IPS DF 6.9 (cell line): Measurements from ENCODE around the gene XPC.

Experiments
- DNase-seq: peaks from one replicate; pipeline ENCODE4 v3.0.0-alpha.2; 2013; ENCODE audit warnings: low read depth, low spot score
- H3K27ac ChIP-seq: one replicate; pipeline ENCODE4 v1.5.1; 2013; ENCODE audit warnings: low read length, control low read depth
- H3K27me3 ChIP-seq: 2 replicates; pipeline ENCODE4 v1.6.1; 2013; ENCODE audit warnings: mild to moderate bottlenecking, low read length; ENCODE audit not compliant: control insufficient read depth, insufficient read depth
- H3K36me3 ChIP-seq: 2 replicates; pipeline ENCODE4 v1.6.1; 2013; ENCODE audit warnings: low read length; ENCODE audit not compliant: control insufficient read depth, insufficient read depth
- H3K4me1 ChIP-seq: 2 replicates; pipeline ENCODE4 v1.6.1; 2013; ENCODE audit warnings: low read length; ENCODE audit not compliant: control insufficient read depth, insufficient read depth
- H3K4me3 ChIP-seq: 2 replicates; pipeline ENCODE4 v1.5.1; 2013; ENCODE audit warnings: mild to moderate bottlenecking, low read length
- H3K9me3 ChIP-seq: 2 replicates; pipeline ENCODE4 v1.6.1; 2013; ENCODE audit warnings: low read length, inconsistent platforms; ENCODE audit not compliant: control insufficient read depth, insufficient read depth
- WGBS: extraction: QIAGEN DNeasy Blood & Tissue Kit; methylation state at CpG from one replicate; pipeline ENCODE4 v1.1.7; 2013; ENCODE audit warnings: mixed read lengths, missing lambda C conversion rate; ENCODE audit not compliant: insufficient read length, insufficient coverage; 5-methylcytosine and 5-hydroxymethylcytosine counted together

The XPC gene

GRCh38 chr3:14188041-14188754 is 9.8 kb upstream of the XPC start:
- WGBS: 100% methylated on average over 1 of the region's 4 CpGs
- H3K36me3 ChIP-seq: peaks cover 4% of the 10 kb centered on the region; the same call in 1 of the 2 replicates

GRCh38 chr3:14186854-14187458 is 8.6 kb upstream of the XPC start:
- Histone ChIP-seq H3K4me1 (no peaks in the 10 kb centered on the region), H3K36me3 (peaks cover 4% of the 10 kb centered on the region; the same call in 1 of the 2 replicates)

More at GRCh38 chr3:14188041-14188754, 9.8 kb upstream of the XPC start:
- H3K27ac ChIP-seq: no peak overlapping the region
- H3K4me3 ChIP-seq: no peak overlapping the region
- DNase-seq: no peak
- no peaks in the 10 kb centered on the region for H3K9me3 ChIP-seq
- no peaks in the 10 kb centered on the region for H3K4me1 ChIP-seq
- H3K27me3 ChIP-seq: no peaks in the 10 kb centered on the region

DNA sequence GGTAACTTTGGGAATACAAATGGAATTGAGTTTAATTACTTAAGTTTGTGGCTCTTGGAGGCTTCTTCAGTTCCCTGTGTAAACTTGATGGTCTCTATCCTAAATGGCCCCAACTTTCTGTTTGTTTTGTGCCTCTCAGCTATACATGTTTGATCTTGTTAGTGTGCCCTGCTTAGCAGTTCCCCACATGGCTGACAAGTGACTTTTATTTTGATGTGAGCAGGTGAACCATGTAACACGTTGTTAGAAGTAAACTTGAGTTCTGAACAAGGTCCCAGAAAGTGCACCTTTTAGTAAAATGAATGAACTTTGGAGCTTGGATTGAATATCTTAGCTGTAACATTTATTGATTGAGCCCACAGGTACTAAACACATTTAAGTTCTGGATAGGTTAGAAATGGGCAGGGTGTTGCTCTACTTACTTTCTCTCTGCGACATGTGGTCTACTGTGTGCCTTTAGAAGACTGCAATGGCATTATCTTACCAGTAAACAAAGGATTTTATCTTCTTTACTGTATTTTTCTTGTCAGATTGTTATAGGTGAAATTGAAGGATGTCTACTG is 4.7 kb upstream of the XPC start:
- DNase-seq: no peak
- Histone ChIP-seq H3K27ac (no peak overlapping the region), H3K4me3 (no peak overlapping the region), H3K9me3 (no peaks in the 10 kb centered on the region), H3K27me3 (no peaks in the 10 kb centered on the region), H3K4me1 (no peaks in the 10 kb centered on the region), H3K36me3 (peaks cover 4% of the 10 kb centered on the region; the same call in 1 of the 2 replicates)
- no CpG with 5 or more reads among the region's 2 CpGs for WGBS

More at GRCh38 chr3:14186854-14187458, 8.6 kb upstream of the XPC start:
- DNase-seq: no peak
- no peak overlapping the region for H3K27ac ChIP-seq
- no peak overlapping the region for H3K4me3 ChIP-seq
- no peaks in the 10 kb centered on the region for H3K9me3 ChIP-seq
- WGBS: no CpG with 5 or more reads among the region's 5 CpGs
- H3K27me3 ChIP-seq: no peaks in the 10 kb centered on the region

DNA sequence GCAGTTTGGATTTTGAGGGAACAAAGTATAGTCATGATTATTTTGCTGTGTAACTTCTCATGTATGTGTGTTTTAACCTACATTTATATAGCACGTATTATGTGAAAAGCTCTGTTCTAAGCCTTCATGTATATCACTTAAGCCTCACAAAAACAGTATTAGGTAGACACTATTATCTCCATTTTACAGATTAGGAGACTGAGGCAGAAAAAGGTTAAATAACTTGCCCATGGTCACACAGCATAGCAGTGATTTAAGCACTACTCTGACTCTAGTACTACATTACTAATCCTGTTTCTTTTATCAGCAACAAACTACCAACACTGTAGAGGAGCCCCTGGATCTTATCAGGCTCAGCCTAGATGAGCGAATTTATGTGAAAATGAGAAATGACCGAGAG is 2.9 kb upstream of the XPC start:
- WGBS: no CpG with 5 or more reads among the region's 3 CpGs

GRCh38 chr3:14179795-14180194 is 1.4 kb upstream of the XPC start:
- no peaks in the 10 kb centered on the region for H3K27me3 ChIP-seq
- no peak overlapping the region for H3K27ac ChIP-seq
- DNase-seq: no peak
- H3K36me3 ChIP-seq: peaks cover 3% of the 10 kb centered on the region; the same call in 1 of the 2 replicates
- H3K9me3 ChIP-seq: no peaks in the 10 kb centered on the region
- no CpG with 5 or more reads among the region's 1 CpG for WGBS
- H3K4me1 ChIP-seq: no peaks in the 10 kb centered on the region
- H3K4me3 ChIP-seq: no peak overlapping the region

More for the DNA sequence above, 2.9 kb upstream of the XPC start:
- no peak overlapping the region for H3K27ac ChIP-seq
- H3K4me1 ChIP-seq: no peaks in the 10 kb centered on the region
- peaks cover 3% of the 10 kb centered on the region; the same call in 1 of the 2 replicates for H3K36me3 ChIP-seq
- DNase-seq: no peak
- no peak overlapping the region for H3K4me3 ChIP-seq
- no peaks in the 10 kb centered on the region for H3K27me3 ChIP-seq
- no peaks in the 10 kb centered on the region for H3K9me3 ChIP-seq

- H3K36me3 ChIP-seq: peaks cover 3% of the 10 kb centered on the region; the same call in 1 of the 2 replicates
- H3K27me3 ChIP-seq: no peaks in the 10 kb centered on the region
- H3K9me3 ChIP-seq: no peaks in the 10 kb centered on the region
- H3K27ac ChIP-seq: no peak overlapping the region
- WGBS: no CpG with 5 or more reads among the region's 3 CpGs
- H3K4me1 ChIP-seq: no peaks in the 10 kb centered on the region
- peak overlapping the region; percentile 81; the same call in 1 of the 2 replicates for H3K4me3 ChIP-seq
- no peak for DNase-seq
These were observed 689 bp upstream of the XPC start for GRCh38 chr3:14179114-14179465.

- WGBS: no CpG with 5 or more reads among the region's 10 CpGs
- no peaks in the 10 kb centered on the region for H3K36me3 ChIP-seq
- H3K27me3 ChIP-seq: no peaks in the 10 kb centered on the region
- DNase-seq: no peak
- no peaks in the 10 kb centered on the region for H3K9me3 ChIP-seq
- no peaks in the 10 kb centered on the region for H3K4me1 ChIP-seq
- peak overlapping the region; percentile 77 for H3K4me3 ChIP-seq
- H3K27ac ChIP-seq: no peak overlapping the region
These were observed 688 bp downstream of the XPC start for GRCh38 chr3:14177580-14178246.

- Histone ChIP-seq H3K36me3 (peaks cover 6% of the 10 kb centered on the region; the same call in 1 of the 2 replicates), H3K9me3 (no peaks in the 10 kb centered on the region), H3K4me3 (no peak overlapping the region), H3K27me3 (no peaks in the 10 kb centered on the region), H3K27ac (no peak overlapping the region), H3K4me1 (no peaks in the 10 kb centered on the region)
- no CpG with 5 or more reads among the region's 3 CpGs for WGBS
- no peak for DNase-seq
These were observed 2.9 kb downstream of the XPC start for GRCh38 chr3:14175383-14176037.

DNA sequence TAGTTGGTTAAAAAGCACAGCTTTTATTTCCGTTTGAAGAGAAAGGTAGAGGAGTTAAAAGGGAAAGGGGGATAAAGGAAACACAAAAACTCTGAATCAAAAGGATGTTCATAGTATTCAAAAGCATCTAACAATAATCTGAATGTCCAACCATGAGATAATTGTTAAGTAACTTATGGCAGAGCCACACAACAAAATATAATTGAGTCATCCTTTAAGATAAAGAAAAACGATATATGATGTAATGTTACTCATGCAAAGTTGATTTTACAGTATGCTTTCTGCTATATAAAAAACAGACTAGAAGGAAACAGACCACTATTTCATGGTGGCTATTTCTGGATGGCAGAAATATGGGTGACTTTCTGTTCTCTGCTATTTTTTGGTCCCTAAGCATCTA is 3.9 kb downstream of the XPC start:
- Histone ChIP-seq H3K27ac (no peak overlapping the region), H3K4me1 (no peaks in the 10 kb centered on the region), H3K9me3 (no peaks in the 10 kb centered on the region), H3K36me3 (peaks cover 8% of the 10 kb centered on the region; the same call in 1 of the 2 replicates), H3K27me3 (no peaks in the 10 kb centered on the region), H3K4me3 (no peak overlapping the region)
- no CpG with 5 or more reads among the region's 2 CpGs for WGBS
- no peak for DNase-seq

- H3K27me3 ChIP-seq: no peaks in the 10 kb centered on the region
- no CpG with 5 or more reads among the region's 5 CpGs for WGBS
- H3K4me3 ChIP-seq: no peak overlapping the region
- H3K36me3 ChIP-seq: peaks cover 14% of the 10 kb centered on the region; the same call in 1 of the 2 replicates
- no peak overlapping the region for H3K27ac ChIP-seq
- no peaks in the 10 kb centered on the region for H3K4me1 ChIP-seq
- DNase-seq: no peak
- no peaks in the 10 kb centered on the region for H3K9me3 ChIP-seq
These were observed 5.9 kb downstream of the XPC start for GRCh38 chr3:14172496-14172895.
